ENCODE measurements around the gene AXIN1. TPM values are rescaled to one million over a fixed set of nuclear protein-coding genes. Genes with fewer than 3 reads are reported as not detected.

AXIN1 gene
- total and polyA plus RNA-seq, 2 of the 8 experiments (the other 6 are each of a cell fraction or from before 2014, with no cell fraction given): 12.5 to 41.9 TPM

GRCh38 chr16:337975-338575 lies 14.4 kb downstream of the AXIN1 start:
- H3K4me1 ChIP-seq (replicated peaks in 1 of 4; ENCODE audit: control insufficient read depth in 3 of 4, insufficient read depth in 4 of 4, low read length in 3 of 4): peaks cover 0 to 2% (median 0%) of the 10 kb centered on the region in 4 experiments; a peak in 1 of 7 replicates
- H4K8ac ChIP-seq (ENCODE audit: extremely low read depth, insufficient read depth, low read length): peak overlapping the region; percentile 51; the same call in 1 of the 2 replicates
- H4K20me1 ChIP-seq (replicated peaks in 1 of 2; ENCODE audit: control insufficient read depth in 1 of 2, insufficient read depth in 2 of 2, low read length in 2 of 2): peaks cover 11 to 35% of the 10 kb centered on the region in 2 experiments
- no peak overlapping the region for H4K91ac ChIP-seq (replicated peaks; ENCODE audit: insufficient read length, low read length)
- no peak overlapping the region for H2BK15ac ChIP-seq (ENCODE audit: low read length)
- H3K79me1 ChIP-seq (ENCODE audit: low read depth, low read length): peaks cover 33% of the 10 kb centered on the region
- no peaks in the 10 kb centered on the region for H3K27me3 ChIP-seq (replicated peaks in 1 of 4; ENCODE audit: control insufficient read depth in 3 of 4, extremely low read depth in 1 of 4, insufficient read depth in 3 of 4, low read length in 3 of 4)
- DNase-seq (ENCODE audit: low read depth in 1 of 2, low spot score in 2 of 2): no peak
- H2BK120ac ChIP-seq (replicated peaks; ENCODE audit: low read depth, low read length): no peak overlapping the region
- H3K27ac ChIP-seq (ENCODE audit: low read depth, low read length): no peak overlapping the region
- H4K5ac ChIP-seq (ENCODE audit: insufficient read length, low read depth, low read length): no peak overlapping the region
- WGBS, 2 experiments (ENCODE audit: extremely low coverage in 1 of 2, insufficient coverage in 1 of 2, insufficient read length in 1 of 2, insufficient replicate concordance in 2 of 2, low coverage in 1 of 2, low lambda C conversion rate in 2 of 2, missing lambda C conversion rate in 1 of 2): 93% methylated on average over 21 of the region's 21 CpGs; no CpG with 5 or more reads in 1 of the 2 experiments
- H3K56ac ChIP-seq (replicated peaks; ENCODE audit: insufficient read length, low read depth, low read length): no peak overlapping the region
- no peaks in the 10 kb centered on the region for H3K9me3 ChIP-seq (ENCODE audit: insufficient read depth in 2 of 2, low read depth in 1 of 2, low read length in 1 of 2)
- no peak overlapping the region for H3K18ac ChIP-seq (ENCODE audit: extremely low read depth, low read length)
- no peak overlapping the region for H3K9ac ChIP-seq (replicated peaks in 1 of 4; ENCODE audit: extremely low read depth in 1 of 4, low read depth in 3 of 4, low read length in 3 of 4)
- H3K4me3 ChIP-seq (ENCODE audit: extremely low read depth in 1 of 4, insufficient read depth in 2 of 4, low read depth in 3 of 4, low read length in 4 of 4): no peak overlapping the region
- peaks cover 0 to 4% (median 0%) of the 10 kb centered on the region in 4 experiments; a peak in 1 of 8 replicates for H3K36me3 ChIP-seq (ENCODE audit: control insufficient read depth in 2 of 4, insufficient read depth in 4 of 4, low read length in 3 of 4)
- no peak for FAIRE-seq
- no peak overlapping the region for H2BK20ac ChIP-seq (ENCODE audit: low read length)
- no peak overlapping the region for H2AFZ ChIP-seq (ENCODE audit: low read length)
- H3K79me2 ChIP-seq (ENCODE audit: control insufficient read depth in 1 of 2, insufficient read depth in 2 of 2, low read length in 2 of 2): peaks cover 43 to 84% of the 10 kb centered on the region in 2 experiments
- no peak overlapping the region for H3K4me2 ChIP-seq (ENCODE audit: insufficient read depth in 1 of 2, low read depth in 2 of 2, low read length in 2 of 2)
- CTCF ChIA-PET (ENCODE audit: partially characterized antibody): interaction anchor here (0.6 to 2.9 kb wide), 7 partner anchors 7 to 1872 kb away, joined by 3 to 22 read pairs (median 4); no protein-coding TSS in a partner anchor
- no peak overlapping the region for H2BK12ac ChIP-seq (ENCODE audit: low read depth, low read length)
- H3K23me2 ChIP-seq (ENCODE audit: low read depth, low read length): no peaks in the 10 kb centered on the region
- no peak overlapping the region for H3K4ac ChIP-seq (replicated peaks; ENCODE audit: insufficient read length, low read depth, low read length)
- no peak overlapping the region for H3K14ac ChIP-seq (ENCODE audit: insufficient read length)
- no peak overlapping the region for H3K23ac ChIP-seq (ENCODE audit: insufficient read length)
- POLR2A ChIA-PET (ENCODE audit: partially characterized antibody): interaction anchor here (0.6 to 2.5 kb wide), 4 partner anchors 14 to 110 kb away, joined by 3 to 5 read pairs (median 3); partner anchors contain the start of gene AXIN1
- no peak overlapping the region for H2AK5ac ChIP-seq (ENCODE audit: low read depth, low read length)
- H2BK5ac ChIP-seq (ENCODE audit: low read depth, low read length): no peak overlapping the region; the same call in 1 of the 2 replicates
- no peak for TF ChIP-seq ATF3 (IDR thresholded peaks at IDR 0.05; ENCODE audit: insufficient read depth, low read depth, low read length)
- no peak for TF ChIP-seq RBBP5 (IDR thresholded peaks at IDR 0.05; ENCODE audit: borderline replicate concordance, low read depth, low read length)
- no peak for TF ChIP-seq BCL11A (IDR thresholded peaks at IDR 0.05; ENCODE audit: low read depth in 2 of 2, low read length in 2 of 2)
- TF ChIP-seq E2F6 (IDR thresholded peaks at IDR 0.05): no peak
- TF ChIP-seq ZNF274 (IDR thresholded peaks at IDR 0.05; ENCODE audit: borderline replicate concordance, extremely low read depth, low read length): no peak
